Memory B cell (primary cell): Measurements from ENCODE around the gene NLRC5.
"Not testable (repeated sequence)": the region's sequence is repeated elsewhere in the genome, so short reads cannot be mapped to it uniquely, and the experiment has no call there.

ENCODE experiments used
- ATAC-seq: fragments of 150-1000 bp; cut with Tn5 transposase; 2 replicates; pipeline ENCODE4 v1.10.0; 2021; ENCODE audit warnings: low read depth, mild to moderate bottlenecking, moderate library complexity
- DNase-seq, 2 donors: peaks; one replicate each; pipeline ENCODE4 v3.0.0; 2022; ENCODE audit warnings: low spot score in 2 of 2
- H3K27ac Mint-ChIP-seq: one replicate; pipeline ENCODE4 v1.8.0; 2022; ENCODE audit warnings: mild to moderate bottlenecking, moderate library complexity, mixed read lengths
- H3K27me3 Mint-ChIP-seq: one replicate; pipeline ENCODE4 v1.8.0; 2022; ENCODE audit warnings: mixed read lengths
- H3K36me3 Mint-ChIP-seq: one replicate; pipeline ENCODE4 v1.8.0; 2022; ENCODE audit warnings: mild to moderate bottlenecking, mixed read lengths
- H3K4me1 Mint-ChIP-seq: one replicate; pipeline ENCODE4 v1.8.0; 2022; ENCODE audit warnings: mixed read lengths
- H3K4me3 Mint-ChIP-seq: one replicate; pipeline ENCODE4 v1.8.0; 2022; ENCODE audit warnings: mild to moderate bottlenecking, moderate library complexity, mixed read lengths
- H3K9me3 Mint-ChIP-seq: one replicate; pipeline ENCODE4 v1.8.0; 2022; ENCODE audit warnings: mixed read lengths

The NLRC5 gene

GRCh38 chr16:57092786-57093411 is 103.5 kb downstream of the NLRC5 start:
- ATAC-seq: peak; percentile 71
- H3K4me1 Mint-ChIP-seq: peaks cover 6% of the 10 kb centered on the region
- peak; percentile 50 to 72 for DNase-seq
- no peaks in the 10 kb centered on the region for H3K9me3 Mint-ChIP-seq
- no peaks in the 10 kb centered on the region for H3K36me3 Mint-ChIP-seq
- H3K27me3 Mint-ChIP-seq: peaks cover 5% of the 10 kb centered on the region
- H3K4me3 Mint-ChIP-seq: peak overlapping the region; percentile 86
- H3K27ac Mint-ChIP-seq: peak overlapping the region; percentile 50

- H3K36me3 Mint-ChIP-seq: no peaks in the 10 kb centered on the region
Observed at GRCh38 chr16:57093666-57094564, 104.6 kb downstream of the NLRC5 start.

DNA sequence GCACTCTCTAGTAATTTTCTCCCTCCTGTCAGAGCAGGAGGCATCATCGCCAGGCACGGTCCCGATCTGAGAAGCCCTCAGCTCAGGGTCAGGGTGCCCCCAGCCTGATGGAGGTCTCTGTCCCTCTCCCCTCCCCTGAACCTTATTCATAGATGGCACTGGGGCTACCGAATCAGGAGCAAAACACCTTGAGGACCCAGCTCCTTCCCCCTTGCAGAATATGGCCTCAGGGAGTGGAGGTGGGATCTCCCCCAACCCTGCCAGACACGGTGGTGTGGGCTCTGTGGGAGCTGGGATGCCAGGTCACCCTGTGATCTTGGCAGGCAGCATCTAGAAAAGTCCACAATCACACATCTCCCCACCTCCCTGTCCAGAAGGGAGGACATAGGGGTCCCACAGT is 105.6 kb downstream of the NLRC5 start:
- ATAC-seq: no peak
- H3K36me3 Mint-ChIP-seq: no peaks in the 10 kb centered on the region

More at GRCh38 chr16:57093666-57094564, 104.6 kb downstream of the NLRC5 start:
- DNase-seq (no peak), ATAC-seq (no peak)
- peaks cover 9% of the 10 kb centered on the region for H3K4me1 Mint-ChIP-seq
- no peaks in the 10 kb centered on the region for H3K9me3 Mint-ChIP-seq
- peak overlapping the region; percentile 50 for H3K27ac Mint-ChIP-seq
- H3K4me3 Mint-ChIP-seq: peak overlapping the region; percentile 86
- H3K27me3 Mint-ChIP-seq: peaks cover 7% of the 10 kb centered on the region

GRCh38 chr16:57096192-57096591 is 106.8 kb downstream of the NLRC5 start:
- no peak overlapping the region for H3K4me3 Mint-ChIP-seq
- no peak overlapping the region for H3K27ac Mint-ChIP-seq
- peaks cover 6% of the 10 kb centered on the region for H3K4me1 Mint-ChIP-seq
- ATAC-seq (no peak), DNase-seq (no peak)
- H3K9me3 Mint-ChIP-seq: no peaks in the 10 kb centered on the region
- peaks cover 7% of the 10 kb centered on the region for H3K27me3 Mint-ChIP-seq
- H3K36me3 Mint-ChIP-seq: no peaks in the 10 kb centered on the region

More for the DNA sequence above, 105.6 kb downstream of the NLRC5 start:
- Mint-ChIP-seq H3K9me3 (no peaks in the 10 kb centered on the region), H3K27me3 (peaks cover 7% of the 10 kb centered on the region), H3K4me3 (no peak overlapping the region), H3K27ac (no peak overlapping the region), H3K4me1 (peaks cover 9% of the 10 kb centered on the region)
- no peak for DNase-seq

- H3K27me3 Mint-ChIP-seq: peaks cover 7% of the 10 kb centered on the region
- DNase-seq (no peak), ATAC-seq (no peak)
- no peak overlapping the region for H3K27ac Mint-ChIP-seq
- H3K9me3 Mint-ChIP-seq: no peaks in the 10 kb centered on the region
- H3K36me3 Mint-ChIP-seq: no peaks in the 10 kb centered on the region
- no peak overlapping the region for H3K4me3 Mint-ChIP-seq
- peaks cover 5% of the 10 kb centered on the region for H3K4me1 Mint-ChIP-seq
Observed at GRCh38 chr16:57096793-57097192, 107.4 kb downstream of the NLRC5 start.

DNA sequence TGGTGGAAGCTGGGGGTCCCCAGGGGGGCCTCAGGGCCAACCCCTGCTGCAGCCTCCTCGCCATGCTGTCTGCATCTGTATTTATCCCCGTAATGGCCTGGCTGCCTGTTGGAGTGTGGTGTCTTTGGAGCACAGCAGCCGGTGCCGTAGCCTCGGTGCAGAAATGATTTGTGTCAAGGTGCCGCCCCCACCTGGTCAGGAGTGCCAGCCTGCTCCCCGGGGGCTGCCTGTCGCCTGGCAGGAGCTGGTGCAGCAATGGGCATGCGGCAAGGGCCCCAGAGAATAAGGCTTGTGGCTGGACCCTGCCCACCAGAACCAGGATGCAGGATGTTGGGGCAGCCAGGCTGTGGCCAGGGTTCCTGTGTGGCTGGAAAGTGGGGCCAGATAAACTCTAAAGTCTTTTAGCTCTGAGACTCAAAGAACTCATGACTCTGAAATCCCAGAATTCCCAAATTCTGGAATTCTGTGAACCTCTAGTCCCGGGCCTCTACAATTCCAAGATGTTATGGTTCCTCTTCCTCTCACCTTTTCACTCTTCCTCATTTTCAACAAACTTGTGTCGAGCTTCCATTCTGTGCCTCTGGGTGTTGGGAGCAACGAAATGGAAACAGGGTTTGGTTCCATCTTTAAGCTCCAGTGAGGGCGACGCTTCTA is 109.0 kb downstream of the NLRC5 start:
- Mint-ChIP-seq H3K9me3 (no peaks in the 10 kb centered on the region), H3K27me3 (peaks cover 7% of the 10 kb centered on the region), H3K4me3 (no peak overlapping the region), H3K4me1 (peaks cover 4% of the 10 kb centered on the region), H3K36me3 (no peaks in the 10 kb centered on the region), H3K27ac (no peak overlapping the region)
- DNase-seq (no peak), ATAC-seq (no peak)

DNA sequence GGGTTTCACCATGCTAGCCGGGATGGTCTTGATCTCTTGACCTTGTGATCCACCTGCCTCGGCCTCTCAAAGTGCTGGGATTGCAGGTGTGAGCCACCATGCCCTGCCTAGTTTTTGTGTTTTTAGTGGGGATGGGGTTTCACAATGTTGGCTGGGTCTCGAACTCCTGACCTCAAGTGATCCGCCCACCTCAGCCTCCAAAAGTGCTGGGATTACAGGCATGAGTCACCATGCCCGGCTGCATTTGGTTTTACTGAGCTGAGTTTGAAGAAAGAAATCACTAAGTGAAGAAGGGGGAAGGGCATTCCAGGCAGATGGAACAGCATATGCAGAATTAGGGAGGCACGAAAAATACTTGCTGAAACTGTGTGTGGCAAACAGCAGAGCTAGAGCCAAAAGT is 110.6 kb downstream of the NLRC5 start:
- not testable (repeated sequence) for ATAC-seq, H3K4me1 Mint-ChIP-seq, H3K27ac Mint-ChIP-seq, H3K27me3 Mint-ChIP-seq, H3K9me3 Mint-ChIP-seq, H3K4me3 Mint-ChIP-seq, H3K36me3 Mint-ChIP-seq, DNase-seq

DNA sequence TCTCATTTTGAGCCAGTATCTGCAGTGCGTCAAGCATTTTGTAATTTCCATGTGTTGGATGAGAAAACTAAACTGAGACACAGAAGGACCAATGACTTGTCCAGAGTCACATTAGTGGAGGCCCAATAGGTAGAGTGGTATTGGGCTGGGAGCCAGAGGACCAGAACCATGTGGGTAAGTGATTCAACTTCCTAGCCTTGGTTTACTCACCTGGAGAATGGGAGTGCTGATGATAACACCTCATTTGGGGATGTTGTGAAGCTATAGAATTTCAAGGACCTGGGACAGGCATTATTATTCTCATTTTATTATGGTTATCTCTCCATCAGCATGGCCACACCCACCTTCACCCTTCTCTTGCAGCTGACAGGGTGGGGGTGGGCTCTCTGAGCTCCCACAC is 111.1 kb downstream of the NLRC5 start:
- H3K36me3 Mint-ChIP-seq: no peaks in the 10 kb centered on the region

DNA sequence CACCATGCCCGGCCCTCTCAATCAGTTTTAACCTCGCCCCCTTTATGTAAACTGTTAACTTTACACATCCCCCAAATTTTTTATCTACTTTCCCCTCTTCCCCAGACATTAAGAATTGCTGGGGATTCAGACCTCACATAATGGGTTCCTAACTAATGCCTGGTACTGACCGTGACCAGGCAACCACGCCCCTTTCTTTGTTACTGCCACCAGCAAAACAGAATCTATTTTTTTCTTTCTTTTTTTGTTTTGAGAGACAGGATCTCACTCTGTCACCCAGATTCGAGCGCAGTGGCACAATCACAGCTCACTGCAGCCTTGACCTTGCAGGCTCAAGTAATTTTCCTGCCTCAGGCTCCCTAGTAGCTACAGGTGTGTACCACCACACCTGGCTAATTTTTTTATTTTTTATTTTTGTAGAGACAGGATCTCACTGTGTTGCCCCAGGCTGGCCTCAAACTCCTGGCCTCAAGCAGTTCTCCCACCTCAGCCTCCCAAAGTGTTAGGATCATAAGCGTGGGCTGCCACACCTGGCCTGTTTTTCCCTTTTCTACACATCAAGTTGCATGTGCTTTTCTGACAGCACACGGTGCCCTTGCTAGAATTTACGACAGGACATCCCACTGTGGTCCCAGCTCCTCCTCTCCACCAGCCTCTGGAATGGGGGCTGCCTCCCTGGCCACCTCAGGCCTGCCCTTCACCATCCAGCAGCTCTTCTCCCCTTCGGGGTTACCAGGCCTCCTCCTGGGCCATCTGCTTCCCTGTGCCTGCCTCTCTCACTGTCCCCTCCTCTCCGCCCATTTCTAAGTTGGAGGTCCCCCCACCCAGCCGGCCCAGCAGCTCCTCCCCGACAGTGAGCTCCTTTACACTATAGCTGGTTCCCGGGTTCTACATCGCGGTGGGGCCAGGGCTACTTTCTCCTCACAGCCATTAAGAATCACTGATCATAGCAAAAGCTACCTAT is 113.8 kb downstream of the NLRC5 start:
- no peaks in the 10 kb centered on the region for H3K36me3 Mint-ChIP-seq
- H3K27ac Mint-ChIP-seq: no peak overlapping the region
- H3K4me1 Mint-ChIP-seq: peaks cover 4% of the 10 kb centered on the region
- no peaks in the 10 kb centered on the region for H3K9me3 Mint-ChIP-seq
- peaks cover 3% of the 10 kb centered on the region for H3K27me3 Mint-ChIP-seq
- ATAC-seq (no peak), DNase-seq (no peak)
- H3K4me3 Mint-ChIP-seq: no peak overlapping the region

More for the DNA sequence above, 111.1 kb downstream of the NLRC5 start:
- ATAC-seq (no peak), DNase-seq (no peak)
- Mint-ChIP-seq H3K9me3 (no peaks in the 10 kb centered on the region), H3K4me3 (no peak overlapping the region), H3K4me1 (peaks cover 4% of the 10 kb centered on the region), H3K27ac (no peak overlapping the region), H3K27me3 (peaks cover 7% of the 10 kb centered on the region)

DNA sequence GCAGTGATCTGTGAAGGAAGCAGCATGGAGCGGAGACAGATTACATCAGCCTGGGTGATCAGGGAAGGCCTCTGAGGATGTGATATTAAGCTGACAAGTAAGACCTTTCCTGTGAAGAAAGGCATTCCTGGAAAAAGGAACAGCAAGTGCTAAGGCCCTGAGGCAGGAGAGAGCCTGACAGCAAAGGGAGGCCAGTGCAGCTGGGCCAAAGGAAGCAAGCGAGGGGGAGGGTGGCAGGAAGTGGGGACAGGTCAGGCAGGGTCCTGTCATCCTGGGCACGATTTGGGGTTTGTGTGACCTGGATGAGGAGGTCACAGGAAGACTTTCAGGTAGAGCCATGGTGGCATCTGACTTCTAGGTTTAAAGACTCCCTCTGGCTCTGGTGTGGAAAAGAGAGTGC is 115.3 kb downstream of the NLRC5 start:
- Mint-ChIP-seq H3K27ac (peak overlapping the region; percentile 64), H3K9me3 (no peaks in the 10 kb centered on the region), H3K4me3 (no peak overlapping the region), H3K36me3 (no peaks in the 10 kb centered on the region), H3K4me1 (peaks cover 2% of the 10 kb centered on the region), H3K27me3 (no peaks in the 10 kb centered on the region)
- no peak for ATAC-seq
- DNase-seq: no peak

- ATAC-seq (no peak), DNase-seq (no peak)
- no peaks in the 10 kb centered on the region for H3K27me3 Mint-ChIP-seq
- peaks cover 2% of the 10 kb centered on the region for H3K4me1 Mint-ChIP-seq
- no peaks in the 10 kb centered on the region for H3K9me3 Mint-ChIP-seq
- H3K36me3 Mint-ChIP-seq: no peaks in the 10 kb centered on the region
- H3K27ac Mint-ChIP-seq: no peak overlapping the region
- H3K4me3 Mint-ChIP-seq: no peak overlapping the region
Observed at GRCh38 chr16:57105184-57105583, 115.8 kb downstream of the NLRC5 start.

DNA sequence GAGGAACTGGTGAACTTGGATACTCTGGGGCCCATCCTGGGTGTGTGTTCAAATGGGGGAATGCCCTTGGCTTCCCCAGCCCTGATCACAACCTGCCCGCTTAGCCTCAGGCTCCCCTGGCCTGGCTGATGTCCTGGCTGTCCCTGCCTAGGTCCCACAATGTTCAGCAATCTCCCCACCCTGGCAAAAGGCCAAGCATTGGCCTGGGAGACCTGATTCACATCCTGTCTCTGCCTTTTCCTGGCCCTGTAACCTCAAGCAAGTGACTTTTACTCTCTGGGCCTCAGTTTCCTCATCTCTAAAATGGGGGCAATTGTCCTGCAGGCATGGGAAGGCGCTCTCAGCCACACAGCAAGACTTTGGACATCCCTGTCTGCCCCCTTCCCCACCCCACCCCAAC is 117.4 kb downstream of the NLRC5 start:
- Mint-ChIP-seq H3K4me1 (peaks cover 2% of the 10 kb centered on the region), H3K27ac (no peak overlapping the region), H3K4me3 (no peak overlapping the region)

GRCh38 chr16:57107321-57107922 is 118.1 kb downstream of the NLRC5 start:
- H3K27ac Mint-ChIP-seq: no peak overlapping the region
- H3K27me3 Mint-ChIP-seq: peaks cover 2% of the 10 kb centered on the region
- H3K4me1 Mint-ChIP-seq: peaks cover 2% of the 10 kb centered on the region
- ATAC-seq: no peak
- H3K9me3 Mint-ChIP-seq: no peaks in the 10 kb centered on the region
- DNase-seq: no peak
- H3K36me3 Mint-ChIP-seq: no peaks in the 10 kb centered on the region
- no peak overlapping the region for H3K4me3 Mint-ChIP-seq

More for the DNA sequence above, 117.4 kb downstream of the NLRC5 start:
- Mint-ChIP-seq H3K9me3 (no peaks in the 10 kb centered on the region), H3K27me3 (peaks cover 2% of the 10 kb centered on the region), H3K36me3 (no peaks in the 10 kb centered on the region)
- ATAC-seq (no peak), DNase-seq (no peak)
